HEK293 (cell line): ENCODE measurements around the gene CENPN.

ENCODE experiments used
- CTCF ChIA-PET: fragments of 350-600 bp; formaldehyde crosslinking; extraction: SDS; loops from one replicate; lab custom pipeline; 2021; ENCODE audit warnings: antibody characterized with exemption; lab: Yijun Ruan, JAX
- POLR2A ChIA-PET: fragments of 300-600 bp; formaldehyde crosslinking; extraction: SDS; loops from one replicate; lab custom pipeline; 2020; ENCODE audit warnings: antibody characterized with exemption, inconsistent platforms; lab: Yijun Ruan, JAX
- H3K27ac ChIP-seq: fragments of 200-500 bp; sonication (Bioruptor generic); 2 replicates; pipeline ENCODE4 v1.5.1; 2014; ENCODE audit warnings: low read depth, low read length, control low read depth, inconsistent platforms; ENCODE audit errors: extremely low read depth
- H3K36me3 ChIP-seq, 2 experiments: fragments of 200-500 bp in 1 of 2; sonication (Bioruptor generic) in 1 of 2; 1 replicate in 1 of 2; 2 replicates in 1 of 2; pipeline ENCODE4 v1.5.1; 2014 to 2017; ENCODE audit warnings: inconsistent platforms in 2 of 2, low read length in 2 of 2; ENCODE audit not compliant: control insufficient read depth in 2 of 2, insufficient read depth in 1 of 2
- H3K4me1 ChIP-seq: fragments of 200-500 bp; sonication (Bioruptor generic); 2 replicates; pipeline ENCODE4 v1.5.1; 2014; ENCODE audit warnings: mild to moderate bottlenecking, low read length, inconsistent platforms; ENCODE audit not compliant: control insufficient read depth, insufficient read depth
- H3K4me3 ChIP-seq: 2 replicates; pipeline ENCODE4 v1.5.1; 2011; ENCODE audit warnings: low read depth, mild to moderate bottlenecking, control low read depth, low read length, moderate library complexity
- H3K9me3 ChIP-seq: fragments of 200-500 bp; sonication (Bioruptor generic); 2 replicates; pipeline ENCODE4 v1.5.1; 2014; ENCODE audit warnings: low read depth, low read length, inconsistent platforms; ENCODE audit not compliant: control insufficient read depth, insufficient read depth
- KLF10 ChIP-seq: fragments of 450-650 bp; IDR thresholded peaks from 2 replicates; pipeline ENCODE4 v1.5.1; 2018; ENCODE audit warnings: missing biosample characterization, mild to moderate bottlenecking, missing genetic modification characterization
- RBAK ChIP-seq: fragments of 450-650 bp; formaldehyde crosslinking; IDR thresholded peaks from 2 replicates; pipeline ENCODE4 v1.5.1; 2016; ENCODE audit warnings: missing biosample characterization, missing genetic modification characterization
- SCRT2 ChIP-seq: fragments of 450-650 bp; formaldehyde crosslinking; IDR thresholded peaks from 2 replicates; pipeline ENCODE4 v1.5.1; 2016; ENCODE audit warnings: missing biosample characterization, missing genetic modification characterization
- SP2 ChIP-seq: fragments of 450-650 bp; formaldehyde crosslinking; IDR thresholded peaks from 2 replicates; pipeline ENCODE4 v1.5.1; 2016; ENCODE audit warnings: missing biosample characterization, missing genetic modification characterization
- ZBTB20 ChIP-seq: fragments of 450-650 bp; formaldehyde crosslinking; IDR thresholded peaks from 2 replicates; pipeline ENCODE4 v1.5.1; 2016; ENCODE audit warnings: missing biosample characterization, missing genetic modification characterization
- ZIC2 ChIP-seq: fragments of 450-650 bp; formaldehyde crosslinking; IDR thresholded peaks from 2 replicates; pipeline ENCODE4 v1.5.1; 2016; ENCODE audit warnings: missing biosample characterization, missing genetic modification characterization
- ZNF138 ChIP-seq: fragments of 450-650 bp; formaldehyde crosslinking; IDR thresholded peaks from 2 replicates; pipeline ENCODE4 v1.5.1; 2016; ENCODE audit warnings: missing biosample characterization, missing genetic modification characterization, borderline replicate concordance
- ZNF211 ChIP-seq: fragments of 450-650 bp; formaldehyde crosslinking; IDR thresholded peaks from 2 replicates; pipeline ENCODE4 v1.5.1; 2016; ENCODE audit warnings: low read depth, missing biosample characterization, missing genetic modification characterization
- ZNF529 ChIP-seq: fragments of 450-650 bp; formaldehyde crosslinking; IDR thresholded peaks from 2 replicates; pipeline ENCODE4 v1.5.1; 2017; ENCODE audit warnings: missing genetic modification characterization, missing biosample characterization; ENCODE audit not compliant: insufficient replicate concordance
- ZNF664 ChIP-seq: fragments of 450-650 bp; formaldehyde crosslinking; IDR thresholded peaks from 2 replicates; pipeline ENCODE4 v1.5.1; 2016; ENCODE audit warnings: missing biosample characterization, missing genetic modification characterization
- ZNF791 ChIP-seq: fragments of 450-650 bp; formaldehyde crosslinking; IDR thresholded peaks from 2 replicates; pipeline ENCODE4 v1.5.1; 2016; ENCODE audit warnings: missing biosample characterization, missing genetic modification characterization
- TF ChIP-seq, protein P1 (sequence below): fragments of 450-650 bp; formaldehyde crosslinking; IDR thresholded peaks from 2 replicates; pipeline ENCODE4 v1.5.1; 2016; ENCODE audit warnings: missing biosample characterization, missing genetic modification characterization, borderline replicate concordance
- TF ChIP-seq, protein P2 (sequence below): fragments of 450-650 bp; formaldehyde crosslinking; IDR thresholded peaks from 2 replicates; pipeline ENCODE4 v1.5.1; 2016; ENCODE audit warnings: missing biosample characterization, missing genetic modification characterization
- TF ChIP-seq, protein P3 (sequence below): fragments of 450-650 bp; formaldehyde crosslinking; IDR thresholded peaks from 2 replicates; pipeline ENCODE4 v1.5.1; 2016; ENCODE audit warnings: missing biosample characterization, missing genetic modification characterization
- TF ChIP-seq, protein P4 (sequence below): fragments of 450-650 bp; formaldehyde crosslinking; IDR thresholded peaks from 2 replicates; pipeline ENCODE4 v1.5.1; 2016; ENCODE audit warnings: missing biosample characterization, missing genetic modification characterization
- TF ChIP-seq, protein P5 (sequence below): fragments of 450-650 bp; formaldehyde crosslinking; IDR thresholded peaks from 2 replicates; pipeline ENCODE4 v1.5.1; 2017; ENCODE audit warnings: missing biosample characterization, missing genetic modification characterization
- TF ChIP-seq, protein P6 (sequence below): fragments of 450-650 bp; formaldehyde crosslinking; IDR thresholded peaks from 2 replicates; pipeline ENCODE4 v1.5.1; 2016; ENCODE audit warnings: missing biosample characterization, missing genetic modification characterization
- TF ChIP-seq, protein P7 (sequence below): fragments of 450-650 bp; formaldehyde crosslinking; IDR thresholded peaks from 2 replicates; pipeline ENCODE4 v1.5.1; 2016; ENCODE audit warnings: missing biosample characterization, missing genetic modification characterization

The CENPN gene

DNA sequence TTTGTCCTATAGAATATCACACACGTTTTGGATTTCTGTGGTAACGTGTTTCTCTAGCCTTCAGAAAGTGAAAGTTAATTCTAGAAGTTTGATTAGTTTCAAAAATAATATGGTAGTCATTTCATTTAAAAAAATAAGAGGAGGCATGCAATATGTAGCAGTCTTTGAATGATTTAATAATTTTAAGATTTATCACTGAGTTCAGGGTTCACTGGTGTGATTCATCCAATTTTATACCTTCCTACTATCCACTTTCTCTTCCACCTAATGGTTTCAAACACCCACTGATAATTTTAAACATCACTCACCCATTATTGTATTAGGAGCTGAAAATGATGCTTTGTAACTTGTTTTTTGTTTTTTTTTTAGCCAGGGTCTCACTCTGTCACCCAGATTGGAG is 42.7 kb upstream of the CENPN start (continued):
- TF ChIP-seq, protein P1, sequence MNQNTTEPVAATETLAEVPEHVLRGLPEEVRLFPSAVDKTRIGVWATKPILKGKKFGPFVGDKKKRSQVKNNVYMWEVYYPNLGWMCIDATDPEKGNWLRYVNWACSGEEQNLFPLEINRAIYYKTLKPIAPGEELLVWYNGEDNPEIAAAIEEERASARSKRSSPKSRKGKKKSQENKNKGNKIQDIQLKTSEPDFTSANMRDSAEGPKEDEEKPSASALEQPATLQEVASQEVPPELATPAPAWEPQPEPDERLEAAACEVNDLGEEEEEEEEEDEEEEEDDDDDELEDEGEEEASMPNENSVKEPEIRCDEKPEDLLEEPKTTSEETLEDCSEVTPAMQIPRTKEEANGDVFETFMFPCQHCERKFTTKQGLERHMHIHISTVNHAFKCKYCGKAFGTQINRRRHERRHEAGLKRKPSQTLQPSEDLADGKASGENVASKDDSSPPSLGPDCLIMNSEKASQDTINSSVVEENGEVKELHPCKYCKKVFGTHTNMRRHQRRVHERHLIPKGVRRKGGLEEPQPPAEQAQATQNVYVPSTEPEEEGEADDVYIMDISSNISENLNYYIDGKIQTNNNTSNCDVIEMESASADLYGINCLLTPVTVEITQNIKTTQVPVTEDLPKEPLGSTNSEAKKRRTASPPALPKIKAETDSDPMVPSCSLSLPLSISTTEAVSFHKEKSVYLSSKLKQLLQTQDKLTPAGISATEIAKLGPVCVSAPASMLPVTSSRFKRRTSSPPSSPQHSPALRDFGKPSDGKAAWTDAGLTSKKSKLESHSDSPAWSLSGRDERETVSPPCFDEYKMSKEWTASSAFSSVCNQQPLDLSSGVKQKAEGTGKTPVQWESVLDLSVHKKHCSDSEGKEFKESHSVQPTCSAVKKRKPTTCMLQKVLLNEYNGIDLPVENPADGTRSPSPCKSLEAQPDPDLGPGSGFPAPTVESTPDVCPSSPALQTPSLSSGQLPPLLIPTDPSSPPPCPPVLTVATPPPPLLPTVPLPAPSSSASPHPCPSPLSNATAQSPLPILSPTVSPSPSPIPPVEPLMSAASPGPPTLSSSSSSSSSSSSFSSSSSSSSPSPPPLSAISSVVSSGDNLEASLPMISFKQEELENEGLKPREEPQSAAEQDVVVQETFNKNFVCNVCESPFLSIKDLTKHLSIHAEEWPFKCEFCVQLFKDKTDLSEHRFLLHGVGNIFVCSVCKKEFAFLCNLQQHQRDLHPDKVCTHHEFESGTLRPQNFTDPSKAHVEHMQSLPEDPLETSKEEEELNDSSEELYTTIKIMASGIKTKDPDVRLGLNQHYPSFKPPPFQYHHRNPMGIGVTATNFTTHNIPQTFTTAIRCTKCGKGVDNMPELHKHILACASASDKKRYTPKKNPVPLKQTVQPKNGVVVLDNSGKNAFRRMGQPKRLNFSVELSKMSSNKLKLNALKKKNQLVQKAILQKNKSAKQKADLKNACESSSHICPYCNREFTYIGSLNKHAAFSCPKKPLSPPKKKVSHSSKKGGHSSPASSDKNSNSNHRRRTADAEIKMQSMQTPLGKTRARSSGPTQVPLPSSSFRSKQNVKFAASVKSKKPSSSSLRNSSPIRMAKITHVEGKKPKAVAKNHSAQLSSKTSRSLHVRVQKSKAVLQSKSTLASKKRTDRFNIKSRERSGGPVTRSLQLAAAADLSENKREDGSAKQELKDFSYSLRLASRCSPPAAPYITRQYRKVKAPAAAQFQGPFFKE (tag by site-specific recombination), result no peak
- TF ChIP-seq RBAK (tag by site-specific recombination) (no peak), ZNF138 (tag by site-specific recombination) (no peak)
- TF ChIP-seq, protein P2, sequence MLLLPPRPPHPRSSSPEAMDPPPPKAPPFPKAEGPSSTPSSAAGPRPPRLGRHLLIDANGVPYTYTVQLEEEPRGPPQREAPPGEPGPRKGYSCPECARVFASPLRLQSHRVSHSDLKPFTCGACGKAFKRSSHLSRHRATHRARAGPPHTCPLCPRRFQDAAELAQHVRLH, result no peak
- TF ChIP-seq, protein P3, sequence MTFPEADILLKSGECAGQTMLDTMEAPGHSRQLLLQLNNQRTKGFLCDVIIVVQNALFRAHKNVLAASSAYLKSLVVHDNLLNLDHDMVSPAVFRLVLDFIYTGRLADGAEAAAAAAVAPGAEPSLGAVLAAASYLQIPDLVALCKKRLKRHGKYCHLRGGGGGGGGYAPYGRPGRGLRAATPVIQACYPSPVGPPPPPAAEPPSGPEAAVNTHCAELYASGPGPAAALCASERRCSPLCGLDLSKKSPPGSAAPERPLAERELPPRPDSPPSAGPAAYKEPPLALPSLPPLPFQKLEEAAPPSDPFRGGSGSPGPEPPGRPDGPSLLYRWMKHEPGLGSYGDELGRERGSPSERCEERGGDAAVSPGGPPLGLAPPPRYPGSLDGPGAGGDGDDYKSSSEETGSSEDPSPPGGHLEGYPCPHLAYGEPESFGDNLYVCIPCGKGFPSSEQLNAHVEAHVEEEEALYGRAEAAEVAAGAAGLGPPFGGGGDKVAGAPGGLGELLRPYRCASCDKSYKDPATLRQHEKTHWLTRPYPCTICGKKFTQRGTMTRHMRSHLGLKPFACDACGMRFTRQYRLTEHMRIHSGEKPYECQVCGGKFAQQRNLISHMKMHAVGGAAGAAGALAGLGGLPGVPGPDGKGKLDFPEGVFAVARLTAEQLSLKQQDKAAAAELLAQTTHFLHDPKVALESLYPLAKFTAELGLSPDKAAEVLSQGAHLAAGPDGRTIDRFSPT (tag by site-specific recombination), result no peak

DNA sequence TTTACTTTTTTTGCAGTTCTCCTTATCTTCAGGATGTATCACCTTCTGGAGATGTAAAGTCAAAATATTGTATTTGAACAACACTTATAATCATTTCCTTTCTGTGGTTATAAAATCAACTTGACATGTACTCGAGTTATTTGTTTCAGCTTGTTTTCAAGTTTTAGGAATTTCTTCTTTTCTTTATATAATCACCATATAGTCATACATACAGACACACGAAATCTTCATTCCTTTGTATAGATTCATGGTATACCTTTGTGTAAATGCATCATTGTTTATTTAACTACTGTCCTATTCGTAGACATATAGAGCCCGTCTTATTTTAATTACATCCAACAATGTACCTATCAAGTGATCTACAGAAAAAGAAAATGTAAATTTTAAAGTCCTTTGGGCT is 40.4 kb upstream of the CENPN start:
- Histone ChIP-seq H3K4me3 (no peak overlapping the region), H3K9me3 (no peaks in the 10 kb centered on the region), H3K36me3 (no peaks in the 10 kb centered on the region), H3K27ac (no peak overlapping the region), H3K4me1 (no peaks in the 10 kb centered on the region)
- CTCF ChIA-PET, result interaction anchor here (1.2 kb wide), 1 partner anchor 27 kb away, joined by 3 read pairs; no protein-coding TSS in a partner anchor
- POLR2A ChIA-PET, result no interaction called here
- TF ChIP-seq ZNF791 (tag by site-specific recombination), result no peak
- TF ChIP-seq, protein P4, sequence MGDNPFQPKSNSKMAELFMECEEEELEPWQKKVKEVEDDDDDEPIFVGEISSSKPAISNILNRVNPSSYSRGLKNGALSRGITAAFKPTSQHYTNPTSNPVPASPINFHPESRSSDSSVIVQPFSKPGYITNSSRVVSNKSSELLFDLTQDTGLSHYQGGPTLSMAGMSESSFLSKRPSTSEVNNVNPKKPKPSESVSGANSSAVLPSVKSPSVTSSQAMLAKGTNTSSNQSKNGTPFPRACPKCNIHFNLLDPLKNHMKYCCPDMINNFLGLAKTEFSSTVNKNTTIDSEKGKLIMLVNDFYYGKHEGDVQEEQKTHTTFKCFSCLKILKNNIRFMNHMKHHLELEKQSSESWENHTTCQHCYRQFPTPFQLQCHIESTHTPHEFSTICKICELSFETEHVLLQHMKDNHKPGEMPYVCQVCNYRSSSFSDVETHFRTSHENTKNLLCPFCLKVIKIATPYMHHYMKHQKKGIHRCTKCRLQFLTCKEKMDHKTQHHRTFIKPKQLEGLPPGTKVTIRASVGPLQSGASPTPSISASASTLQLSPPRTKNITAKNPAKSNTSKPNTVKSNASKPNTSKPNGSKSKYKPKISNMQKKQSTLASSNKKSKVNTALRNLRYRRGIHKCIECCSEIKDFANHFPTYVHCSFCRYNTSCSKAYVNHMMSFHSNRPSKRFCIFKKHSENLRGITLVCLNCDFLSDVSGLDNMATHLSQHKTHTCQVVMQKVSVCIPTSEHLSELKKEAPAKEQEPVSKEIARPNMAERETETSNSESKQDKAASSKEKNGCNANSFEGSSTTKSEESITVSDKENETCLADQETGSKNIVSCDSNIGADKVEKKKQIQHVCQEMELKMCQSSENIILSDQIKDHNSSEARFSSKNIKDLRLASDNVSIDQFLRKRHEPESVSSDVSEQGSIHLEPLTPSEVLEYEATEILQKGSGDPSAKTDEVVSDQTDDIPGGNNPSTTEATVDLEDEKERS (tag by site-specific recombination), result no peak
- no peak for TF ChIP-seq ZIC2
- no peak for TF ChIP-seq ZBTB20 (tag by site-specific recombination)
- TF ChIP-seq ZNF529 (tag by site-specific recombination), result no peak
- TF ChIP-seq, protein P2, result no peak
- TF ChIP-seq SCRT2, result no peak
- no peak for TF ChIP-seq ZNF664 (tag by site-specific recombination)
- TF ChIP-seq, protein P5, sequence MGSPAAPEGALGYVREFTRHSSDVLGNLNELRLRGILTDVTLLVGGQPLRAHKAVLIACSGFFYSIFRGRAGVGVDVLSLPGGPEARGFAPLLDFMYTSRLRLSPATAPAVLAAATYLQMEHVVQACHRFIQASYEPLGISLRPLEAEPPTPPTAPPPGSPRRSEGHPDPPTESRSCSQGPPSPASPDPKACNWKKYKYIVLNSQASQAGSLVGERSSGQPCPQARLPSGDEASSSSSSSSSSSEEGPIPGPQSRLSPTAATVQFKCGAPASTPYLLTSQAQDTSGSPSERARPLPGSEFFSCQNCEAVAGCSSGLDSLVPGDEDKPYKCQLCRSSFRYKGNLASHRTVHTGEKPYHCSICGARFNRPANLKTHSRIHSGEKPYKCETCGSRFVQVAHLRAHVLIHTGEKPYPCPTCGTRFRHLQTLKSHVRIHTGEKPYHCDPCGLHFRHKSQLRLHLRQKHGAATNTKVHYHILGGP, result no peak
- no peak for TF ChIP-seq KLF10 (tag by site-specific recombination)
- TF ChIP-seq, protein P6, sequence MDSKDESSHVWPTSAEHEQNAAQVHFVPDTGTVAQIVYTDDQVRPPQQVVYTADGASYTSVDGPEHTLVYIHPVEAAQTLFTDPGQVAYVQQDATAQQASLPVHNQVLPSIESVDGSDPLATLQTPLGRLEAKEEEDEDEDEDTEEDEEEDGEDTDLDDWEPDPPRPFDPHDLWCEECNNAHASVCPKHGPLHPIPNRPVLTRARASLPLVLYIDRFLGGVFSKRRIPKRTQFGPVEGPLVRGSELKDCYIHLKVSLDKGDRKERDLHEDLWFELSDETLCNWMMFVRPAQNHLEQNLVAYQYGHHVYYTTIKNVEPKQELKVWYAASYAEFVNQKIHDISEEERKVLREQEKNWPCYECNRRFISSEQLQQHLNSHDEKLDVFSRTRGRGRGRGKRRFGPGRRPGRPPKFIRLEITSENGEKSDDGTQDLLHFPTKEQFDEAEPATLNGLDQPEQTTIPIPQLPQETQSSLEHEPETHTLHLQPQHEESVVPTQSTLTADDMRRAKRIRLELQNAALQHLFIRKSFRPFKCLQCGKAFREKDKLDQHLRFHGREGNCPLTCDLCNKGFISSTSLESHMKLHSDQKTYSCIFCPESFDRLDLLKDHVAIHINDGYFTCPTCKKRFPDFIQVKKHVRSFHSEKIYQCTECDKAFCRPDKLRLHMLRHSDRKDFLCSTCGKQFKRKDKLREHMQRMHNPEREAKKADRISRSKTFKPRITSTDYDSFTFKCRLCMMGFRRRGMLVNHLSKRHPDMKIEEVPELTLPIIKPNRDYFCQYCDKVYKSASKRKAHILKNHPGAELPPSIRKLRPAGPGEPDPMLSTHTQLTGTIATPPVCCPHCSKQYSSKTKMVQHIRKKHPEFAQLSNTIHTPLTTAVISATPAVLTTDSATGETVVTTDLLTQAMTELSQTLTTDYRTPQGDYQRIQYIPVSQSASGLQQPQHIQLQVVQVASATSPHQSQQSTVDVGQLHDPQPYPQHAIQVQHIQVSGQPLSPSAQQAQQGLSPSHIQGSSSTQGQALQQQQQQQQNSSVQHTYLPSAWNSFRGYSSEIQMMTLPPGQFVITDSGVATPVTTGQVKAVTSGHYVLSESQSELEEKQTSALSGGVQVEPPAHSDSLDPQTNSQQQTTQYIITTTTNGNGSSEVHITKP (tag by site-specific recombination), result no peak
- TF ChIP-seq, protein P7, sequence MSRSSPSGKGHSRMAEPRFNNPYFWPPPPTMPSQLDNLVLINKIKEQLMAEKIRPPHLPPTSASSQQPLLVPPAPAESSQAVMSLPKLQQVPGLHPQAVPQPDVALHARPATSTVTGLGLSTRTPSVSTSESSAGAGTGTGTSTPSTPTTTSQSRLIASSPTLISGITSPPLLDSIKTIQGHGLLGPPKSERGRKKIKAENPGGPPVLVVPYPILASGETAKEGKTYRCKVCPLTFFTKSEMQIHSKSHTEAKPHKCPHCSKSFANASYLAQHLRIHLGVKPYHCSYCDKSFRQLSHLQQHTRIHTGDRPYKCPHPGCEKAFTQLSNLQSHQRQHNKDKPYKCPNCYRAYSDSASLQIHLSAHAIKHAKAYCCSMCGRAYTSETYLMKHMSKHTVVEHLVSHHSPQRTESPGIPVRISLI, result no peak
- TF ChIP-seq ZNF211, result no peak
- no peak for TF ChIP-seq SP2
